GM21360 (cell line): ENCODE results near the gene PSME4.
"Not testable (repeated sequence)": the region's sequence is repeated elsewhere in the genome, so short reads cannot be mapped to it uniquely, and the experiment has no call there.

Source experiments
- ATAC-seq: cut with Tn5 transposase; IDR thresholded peaks from one replicate; pipeline ENCODE4 v1.9.1; 2021; ENCODE audit warnings: mild to moderate bottlenecking, moderate library complexity; ENCODE audit not compliant: unreplicated experiment

Gene PSME4

GRCh38 chr2:53886406-53887280 is 84.2 kb downstream of the PSME4 start:
- ATAC-seq = no peak

GRCh38 chr2:53884883-53885282 is 85.9 kb downstream of the PSME4 start:
- ATAC-seq = no peak

- no peak for ATAC-seq
Observed at GRCh38 chr2:53881986-53882385, 88.8 kb downstream of the PSME4 start.

DNA sequence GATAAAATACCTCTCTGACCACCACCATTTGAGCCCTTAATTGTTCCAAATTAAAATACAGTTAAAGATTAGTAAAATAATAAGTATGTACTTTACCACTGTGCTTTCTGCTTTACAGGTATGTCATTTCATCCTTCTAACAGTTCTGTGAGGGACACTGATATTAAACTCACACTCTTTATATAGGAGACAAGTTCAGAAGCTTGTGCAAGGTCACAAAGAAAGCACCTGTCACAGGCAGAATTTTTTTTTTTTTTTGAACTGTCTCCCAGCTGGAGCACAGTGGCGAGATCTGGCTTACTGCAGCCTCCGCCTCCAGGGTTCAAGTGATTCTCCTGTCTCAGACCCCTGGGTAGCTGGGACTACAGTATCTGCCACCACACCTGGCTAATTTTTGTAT is 89.4 kb downstream of the PSME4 start:
- ATAC-seq = no peak

- ATAC-seq = no peak
Observed at GRCh38 chr2:53880756-53881155, 90.0 kb downstream of the PSME4 start.

- no peak for ATAC-seq
Observed at GRCh38 chr2:53877556-53877955, 93.2 kb downstream of the PSME4 start.

DNA sequence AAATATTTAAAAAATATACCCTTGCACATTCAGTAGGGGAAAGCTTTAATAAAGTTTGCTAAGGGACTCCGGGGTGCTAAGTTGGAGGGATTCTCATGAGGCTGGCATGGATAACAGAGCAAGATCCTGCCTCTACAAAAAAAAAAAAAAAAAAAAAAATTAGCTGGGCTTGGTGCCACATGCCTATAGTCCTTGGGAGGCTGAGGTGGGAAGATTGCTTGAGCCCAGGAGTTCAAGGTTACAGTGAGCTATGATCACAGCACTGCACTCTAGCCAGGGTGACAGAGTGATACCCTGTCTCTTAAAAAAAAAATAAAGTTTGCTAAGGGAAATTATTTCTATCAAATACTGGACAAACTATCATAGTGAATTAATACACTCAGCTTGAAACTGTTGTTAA is 93.7 kb downstream of the PSME4 start:
- no peak for ATAC-seq

- ATAC-seq = no peak
Observed at GRCh38 chr2:53874401-53874950, 96.3 kb downstream of the PSME4 start.

GRCh38 chr2:53867773-53868172 is 103.0 kb downstream of the PSME4 start:
- no peak for ATAC-seq

DNA sequence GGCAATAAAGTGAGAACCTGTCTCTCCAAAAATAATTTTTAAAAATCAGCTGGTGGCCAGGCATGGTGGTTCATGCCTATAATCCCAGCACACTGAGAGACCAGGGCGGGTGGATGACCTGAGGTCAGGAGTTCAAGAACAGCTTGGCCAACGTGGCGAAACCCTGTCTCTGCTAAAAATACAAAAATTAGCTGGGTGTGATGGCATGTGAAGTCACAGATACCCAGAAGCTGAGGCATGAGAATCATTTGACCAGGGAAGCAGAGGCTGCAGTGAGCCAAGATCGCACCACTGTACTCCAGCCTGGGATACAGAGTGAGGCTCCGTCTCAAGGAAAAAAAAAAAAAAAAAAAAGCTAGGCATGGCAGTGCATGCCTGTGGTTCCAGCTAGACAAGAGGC is 103.6 kb downstream of the PSME4 start:
- no peak for ATAC-seq

DNA sequence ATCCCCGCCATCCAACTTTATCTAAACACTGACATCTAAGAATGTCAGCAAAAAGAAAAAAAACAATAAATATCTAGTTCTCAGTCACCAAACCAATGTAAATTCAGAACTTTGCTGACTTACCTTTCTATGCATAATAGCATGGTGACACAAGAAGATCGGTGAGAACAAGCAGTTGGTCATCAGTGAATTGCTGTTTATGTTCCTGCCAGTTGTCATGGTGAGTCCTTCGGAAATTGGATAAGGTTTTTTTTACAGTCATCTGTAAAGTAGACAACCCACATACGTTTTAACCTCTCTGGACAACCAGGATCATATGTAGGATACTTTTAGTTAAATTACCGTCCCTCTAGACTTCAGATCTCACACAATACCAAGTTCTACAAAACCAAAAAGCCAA is 104.8 kb downstream of the PSME4 start:
- ATAC-seq = no peak

DNA sequence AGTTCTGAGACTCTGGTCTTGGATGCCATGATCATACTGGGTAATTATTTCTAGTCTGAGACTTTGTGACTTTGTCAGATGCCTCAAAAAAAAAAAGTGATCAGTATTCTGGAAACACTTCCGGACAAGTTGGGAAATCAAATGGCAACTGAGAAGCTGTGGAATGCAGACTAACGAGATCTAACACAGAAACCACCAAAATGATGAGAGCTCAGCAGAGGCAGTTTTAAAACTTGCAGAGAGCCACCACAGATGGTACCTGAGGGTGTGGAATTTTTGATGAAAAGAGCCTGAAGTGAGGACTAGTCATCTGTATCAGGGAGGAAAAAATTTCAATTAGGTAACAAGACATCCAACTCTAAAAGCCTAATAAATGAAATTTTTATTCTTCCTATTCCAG is 105.5 kb downstream of the PSME4 start:
- no peak for ATAC-seq

DNA sequence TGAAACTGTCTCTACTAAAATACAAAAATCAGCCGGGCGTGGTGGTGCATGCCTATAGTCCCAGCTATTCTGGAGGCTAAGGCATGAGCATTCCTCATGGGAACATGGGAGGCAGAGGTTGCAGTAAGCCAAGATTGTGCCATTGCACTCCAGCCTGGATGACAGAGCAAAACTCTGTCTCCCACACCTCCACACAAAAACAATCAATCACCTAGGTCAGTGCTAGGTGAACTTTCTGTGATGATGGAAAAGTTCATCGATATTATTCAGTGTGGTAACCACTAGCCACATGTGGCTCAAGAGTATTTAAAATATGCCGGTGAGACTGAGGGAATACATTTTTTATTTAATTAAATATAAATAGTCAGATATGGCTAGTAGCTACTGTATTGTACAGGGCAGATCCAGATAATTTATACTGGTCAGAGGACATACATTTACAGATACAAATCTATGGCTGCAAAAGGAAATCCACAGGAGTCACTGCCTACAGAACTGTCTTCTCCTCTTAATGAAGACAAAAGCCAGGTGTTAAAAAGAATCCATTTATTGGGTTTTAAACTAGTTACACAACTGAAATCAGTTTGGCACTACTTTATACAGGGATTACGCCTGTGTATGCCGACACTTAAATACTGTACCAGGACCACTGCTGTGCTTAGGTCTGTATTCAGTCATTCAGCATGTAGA is 107.1 kb downstream of the PSME4 start:
- no peak for ATAC-seq

DNA sequence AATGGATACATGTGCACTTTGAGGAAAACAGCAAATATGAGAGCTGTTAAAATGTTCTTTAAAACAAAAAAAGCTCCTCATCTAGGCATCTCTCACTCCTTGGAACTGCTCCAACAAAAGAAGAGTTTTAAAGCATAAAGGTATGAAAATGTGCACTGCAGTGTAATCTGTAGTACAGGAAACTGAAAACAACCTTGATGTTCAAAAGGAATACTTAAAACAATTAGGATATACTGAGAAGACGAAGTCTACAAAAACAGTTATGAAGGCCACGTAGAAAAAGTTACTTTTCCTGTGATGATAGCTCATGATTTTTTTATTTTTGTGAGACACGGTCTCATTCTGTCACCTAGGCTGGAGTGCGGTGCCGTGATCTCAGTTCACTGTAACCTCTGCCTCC is 109.0 kb downstream of the PSME4 start:
- no peak for ATAC-seq

GRCh38 chr2:53859206-53860181 is 111.3 kb downstream of the PSME4 start, which contains the start of gene GPR75:
TSS of gene GPR75 (minus strand) at chr2:53859967. CDS start at chr2:53854756, 5,211 bp downstream.
- no peak for ATAC-seq

DNA sequence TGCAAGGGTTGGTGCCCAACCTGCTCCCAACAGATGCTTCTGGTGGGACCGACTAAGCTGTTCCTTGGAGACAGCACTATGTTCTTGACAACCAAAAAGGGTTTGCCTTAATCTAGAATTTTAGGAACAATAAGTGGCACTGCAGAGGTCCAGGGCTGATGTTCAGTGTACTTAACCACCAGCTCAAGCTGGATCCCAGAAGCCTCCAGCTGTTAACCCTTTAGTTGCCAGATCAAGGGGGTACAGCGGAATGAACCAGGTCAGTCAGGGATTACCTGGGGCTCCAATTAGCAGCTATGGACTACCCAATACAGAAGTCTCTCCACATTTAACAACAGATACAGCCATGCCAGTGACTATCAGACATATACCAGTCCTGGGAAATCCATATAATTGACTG is 114.5 kb downstream of the PSME4 start:
- no peak for ATAC-seq

- no peak for ATAC-seq
Observed at GRCh38 chr2:53854678-53855077, 116.1 kb downstream of the PSME4 start.

GRCh38 chr2:53852532-53852931 is 118.3 kb downstream of the PSME4 start:
- no peak for ATAC-seq

- ATAC-seq = not testable (repeated sequence)
Observed at GRCh38 chr2:53851052-53851757, 119.6 kb downstream of the PSME4 start.

DNA sequence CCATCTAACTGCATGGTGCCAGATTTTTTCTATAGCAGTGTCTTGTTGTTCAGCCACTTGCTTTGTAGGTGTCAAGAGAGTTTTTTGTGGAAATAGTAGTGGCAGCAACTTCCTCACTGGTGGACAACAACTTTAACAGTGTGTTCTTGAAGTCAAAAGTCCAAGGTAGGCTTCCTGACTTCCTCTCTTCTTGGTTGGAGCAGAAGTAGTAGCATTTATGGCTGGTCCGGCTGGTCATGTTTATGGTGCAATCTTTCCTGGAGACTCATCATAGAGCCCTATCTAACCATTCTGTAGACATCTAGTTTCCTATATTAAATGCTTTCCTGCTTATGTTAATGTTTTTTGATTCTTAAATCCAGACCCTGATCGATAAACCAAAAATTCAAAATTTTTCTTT is 122.7 kb downstream of the PSME4 start:
- no peak for ATAC-seq
